ENCODE results near the gene SNCAIP.

GRCh38 chr5:122367456-122367855 lies 55.4 kb downstream of the SNCAIP start:
- TF ChIP-seq POLR2A (IDR thresholded peaks at IDR 0.05; ENCODE audit: low read depth, low read length) = no peak
- TF ChIP-seq POLR2AphosphoS5 (IDR thresholded peaks at IDR 0.05; ENCODE audit: low read depth, low read length) = no peak
- no peak for TF ChIP-seq TAF1 (IDR thresholded peaks at IDR 0.05; ENCODE audit: borderline replicate concordance, low read depth, low read length)

Measured in GM12892 (cell line).